NT2/D1 (cell line): ENCODE data around the gene PBX1.

ENCODE experiments used
- SUZ12 ChIP-seq: IDR thresholded peaks from 2 replicates; pipeline ENCODE4 v1.6.1; 2011; ENCODE audit not compliant: insufficient read length, insufficient read depth; ENCODE audit errors: extremely low read depth
- YY1 ChIP-seq: IDR thresholded peaks from 2 replicates; pipeline ENCODE4 v1.6.1; 2011; ENCODE audit not compliant: insufficient read length, insufficient read depth
- ZNF274 ChIP-seq: IDR thresholded peaks from 2 replicates; pipeline ENCODE4 v1.6.1; 2011; ENCODE audit warnings: mild to moderate bottlenecking, low read depth, low read length

DNA sequence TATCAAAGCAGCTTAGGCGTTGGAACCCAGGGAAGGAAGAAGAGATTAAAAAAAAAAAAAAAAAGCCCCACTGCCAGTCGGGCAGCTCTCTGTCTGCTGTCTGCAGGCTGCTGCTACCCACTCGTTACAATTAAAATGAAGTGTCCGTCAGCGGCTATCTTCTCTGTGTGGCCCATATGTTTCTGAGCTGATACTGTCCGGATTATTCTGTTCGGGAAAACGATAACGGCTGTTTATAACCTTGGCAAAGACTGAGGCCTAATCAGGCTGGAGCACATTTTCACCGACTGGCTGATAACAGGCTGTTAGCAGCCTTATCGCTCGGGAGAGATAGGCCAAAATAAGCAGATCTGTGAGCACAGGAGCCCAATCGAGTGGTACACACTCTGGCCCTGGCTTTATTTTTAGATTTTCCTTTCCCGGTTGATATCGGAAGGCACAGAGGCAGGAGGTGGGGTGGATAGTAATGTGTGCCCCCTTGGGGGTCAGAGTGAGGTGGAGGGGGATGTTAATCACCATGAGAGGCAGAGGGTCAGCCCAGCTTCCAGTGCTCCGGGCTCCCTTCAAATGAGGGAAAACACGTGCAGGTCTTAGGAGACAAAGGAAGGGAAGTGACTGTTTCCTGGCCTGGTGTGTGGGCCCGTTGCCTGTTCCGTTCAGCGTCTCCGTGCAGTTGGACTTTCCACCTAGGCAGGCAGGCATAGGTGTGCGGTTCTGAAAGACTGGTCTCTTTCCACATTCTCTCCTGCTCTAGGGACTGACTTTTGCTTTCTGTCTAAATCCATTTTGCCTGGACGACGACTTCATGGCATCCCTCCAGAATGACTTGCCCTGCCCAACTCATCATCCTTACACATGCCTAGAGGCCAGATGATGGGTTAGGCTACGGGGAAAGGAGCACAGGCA lies 153.4 kb downstream of the PBX1 start:
- TF ChIP-seq ZNF274 = no peak
- TF ChIP-seq YY1 = no peak
- TF ChIP-seq SUZ12 = no peak
